ENCODE data around the gene SDF4. TPM values are rescaled to one million over a fixed set of nuclear protein-coding genes. Genes with fewer than 3 reads are reported as not detected.
"Not testable (repeated sequence)": the region's sequence is repeated elsewhere in the genome, so short reads cannot be mapped to it uniquely, and the experiment has no call there.

Gene SDF4
- polyA plus RNA-seq, 3 donors, result 106 to 141 (median 132) TPM

DNA sequence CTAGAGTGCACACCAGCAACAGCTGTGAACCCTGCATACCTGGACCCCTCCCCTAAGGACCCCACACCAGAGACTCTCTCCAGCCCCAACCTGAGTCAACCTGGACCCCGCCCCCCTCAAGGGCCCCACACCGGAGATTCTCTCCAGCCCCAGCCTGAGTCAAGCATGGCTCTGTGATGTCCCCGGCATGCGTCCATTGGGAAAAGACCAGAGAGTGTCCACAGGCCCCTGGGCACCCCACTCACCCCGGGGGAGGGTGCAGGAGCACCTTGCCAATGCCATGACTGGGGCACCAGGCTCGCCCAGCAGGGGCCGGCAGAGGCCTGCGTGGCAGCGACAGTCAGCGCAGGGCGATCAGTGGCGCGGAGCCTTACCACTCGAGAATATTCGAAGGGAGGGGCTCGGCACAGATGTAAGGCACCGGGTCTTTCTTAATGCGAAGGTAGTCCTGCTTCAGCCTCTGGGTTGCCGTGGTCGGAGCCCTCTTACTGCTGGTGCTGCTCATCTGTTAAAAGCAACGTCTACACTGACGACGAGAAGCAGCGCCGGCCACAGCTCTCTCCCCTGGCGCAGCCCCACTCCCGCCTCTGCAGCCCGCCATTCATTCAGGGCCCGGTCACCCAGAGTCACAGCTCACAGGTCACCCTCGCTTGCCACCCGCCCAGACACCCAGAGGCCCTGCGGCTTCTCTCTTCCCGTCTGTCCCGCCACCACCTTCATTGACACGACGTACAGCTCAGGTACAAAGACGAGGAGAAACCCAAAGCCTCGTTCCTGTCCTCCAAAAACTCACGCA lies 35.9 kb upstream of the SDF4 start:
- no peak for DNase-seq (ENCODE audit: extremely low read depth in 1 of 11, low read depth in 9 of 11, low spot score in 4 of 11)

DNA sequence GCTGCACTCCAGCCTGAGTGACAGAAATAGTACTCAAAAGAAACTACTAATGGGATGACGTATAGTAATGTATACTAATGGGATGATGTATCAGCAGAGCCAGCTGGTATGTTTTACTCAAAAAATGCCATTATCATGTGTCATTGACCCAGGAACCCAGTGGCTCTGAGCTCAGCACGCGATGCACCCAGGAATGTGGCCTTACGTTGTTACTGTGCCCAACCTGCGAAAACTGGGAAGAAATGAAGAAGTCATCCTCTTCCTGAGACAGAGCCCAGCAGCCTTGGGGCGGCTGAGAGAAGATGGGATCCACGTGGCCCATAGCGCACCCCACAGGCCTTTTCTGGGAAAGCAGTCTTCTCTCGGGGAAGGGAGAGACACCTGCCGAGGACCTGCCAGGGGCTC lies 33.1 kb upstream of the SDF4 start:
- no peak for DNase-seq (ENCODE audit: extremely low read depth in 1 of 11, low read depth in 9 of 11, low spot score in 4 of 11)

DNA sequence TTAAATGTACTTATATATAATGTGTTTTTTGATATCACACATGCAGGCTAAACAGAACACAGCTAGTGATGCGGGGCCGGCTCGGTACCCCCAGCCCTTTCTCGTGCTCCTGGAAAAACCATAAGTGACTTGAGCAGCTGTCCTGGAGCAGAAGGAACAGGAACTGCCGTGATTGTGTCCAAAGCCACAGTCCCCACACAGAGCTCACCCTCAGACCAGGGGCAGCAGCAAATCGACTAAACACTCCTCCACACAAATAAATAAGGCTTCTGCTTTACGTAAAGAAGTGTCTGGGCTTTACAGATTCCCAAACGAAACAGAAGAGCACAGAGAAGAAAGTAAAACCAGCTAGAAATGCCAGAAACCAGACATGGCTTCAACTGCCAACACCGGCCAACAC lies 32.2 kb upstream of the SDF4 start:
- DNase-seq (ENCODE audit: extremely low read depth in 1 of 11, low read depth in 9 of 11, low spot score in 4 of 11), result no peak

DNA sequence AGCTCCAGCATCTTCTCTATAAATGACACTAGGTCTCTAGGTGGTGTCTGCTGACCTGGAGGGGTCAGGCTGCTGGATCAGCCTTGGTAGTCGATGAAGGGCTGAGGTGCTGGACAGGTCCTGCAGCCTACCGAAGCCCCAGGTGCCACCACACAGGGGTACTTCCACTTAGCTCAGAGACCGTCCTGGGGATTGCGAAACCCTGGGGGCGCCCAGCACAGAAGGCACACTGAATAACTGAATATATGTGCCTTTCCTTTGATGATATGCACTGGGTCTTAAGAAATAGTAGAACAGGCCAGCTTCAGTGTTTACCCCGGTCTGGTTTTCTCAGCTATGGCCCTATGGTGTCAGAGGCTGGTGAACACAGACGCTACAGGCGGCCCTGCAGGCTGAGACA lies 31.0 kb upstream of the SDF4 start:
- no peak for DNase-seq (ENCODE audit: extremely low read depth in 1 of 11, low read depth in 9 of 11, low spot score in 4 of 11)

DNA sequence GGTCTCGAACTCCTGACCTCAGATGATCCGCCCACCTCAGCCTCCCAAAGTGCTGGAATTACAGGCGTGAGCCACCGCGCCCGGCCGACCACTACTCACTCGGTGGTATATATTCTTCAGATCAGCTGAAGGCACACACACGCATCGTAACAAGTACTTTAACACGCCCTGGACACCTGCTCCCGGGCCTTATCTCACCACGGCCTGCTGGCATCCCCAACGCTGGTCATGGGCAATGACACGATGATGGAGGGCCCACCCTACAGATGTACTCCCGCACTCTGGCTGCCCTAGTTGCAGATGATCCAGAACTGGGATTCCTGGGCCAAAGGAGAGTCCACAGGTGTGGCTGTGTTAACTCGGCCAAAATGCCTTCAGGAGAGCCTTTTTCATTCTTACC lies 30.3 kb upstream of the SDF4 start:
- no peak for DNase-seq (ENCODE audit: extremely low read depth in 1 of 11, low read depth in 9 of 11, low spot score in 4 of 11)

DNA sequence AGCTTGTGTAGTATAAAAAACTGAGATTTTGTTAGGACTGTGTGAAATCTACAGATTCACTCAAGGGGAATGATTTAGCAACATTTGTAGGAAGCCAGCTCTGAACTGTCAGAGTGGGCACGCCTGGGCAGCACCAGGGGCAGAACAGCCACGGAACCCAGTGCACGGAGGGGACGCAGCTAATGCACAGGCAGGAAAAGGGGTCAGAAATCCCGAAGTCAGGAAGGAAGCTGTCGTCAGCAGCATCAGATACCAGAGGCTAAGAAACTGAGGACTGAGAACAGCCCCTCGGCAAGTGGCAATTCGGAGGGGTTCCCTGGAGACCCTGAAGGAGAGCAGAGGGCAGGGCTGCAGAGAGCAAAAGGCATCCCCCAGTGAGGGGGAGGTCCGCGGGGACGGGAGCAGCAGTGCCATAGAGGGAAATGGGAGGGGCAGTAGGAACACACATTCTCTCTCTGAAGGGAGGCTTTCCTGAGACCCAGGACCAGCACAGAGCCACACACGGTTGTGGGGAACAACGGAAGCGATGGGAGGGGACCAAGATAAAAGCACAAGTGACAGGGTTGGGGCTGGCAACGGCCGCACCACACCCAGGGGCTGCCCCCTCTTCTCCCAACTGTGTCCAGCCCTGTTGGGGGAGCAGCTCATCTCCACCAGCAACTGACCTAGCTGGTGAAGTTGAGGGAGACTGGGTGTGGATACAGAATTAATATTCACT lies 29.2 kb upstream of the SDF4 start:
- DNase-seq (ENCODE audit: extremely low read depth in 1 of 11, low read depth in 9 of 11, low spot score in 4 of 11), result no peak

DNA sequence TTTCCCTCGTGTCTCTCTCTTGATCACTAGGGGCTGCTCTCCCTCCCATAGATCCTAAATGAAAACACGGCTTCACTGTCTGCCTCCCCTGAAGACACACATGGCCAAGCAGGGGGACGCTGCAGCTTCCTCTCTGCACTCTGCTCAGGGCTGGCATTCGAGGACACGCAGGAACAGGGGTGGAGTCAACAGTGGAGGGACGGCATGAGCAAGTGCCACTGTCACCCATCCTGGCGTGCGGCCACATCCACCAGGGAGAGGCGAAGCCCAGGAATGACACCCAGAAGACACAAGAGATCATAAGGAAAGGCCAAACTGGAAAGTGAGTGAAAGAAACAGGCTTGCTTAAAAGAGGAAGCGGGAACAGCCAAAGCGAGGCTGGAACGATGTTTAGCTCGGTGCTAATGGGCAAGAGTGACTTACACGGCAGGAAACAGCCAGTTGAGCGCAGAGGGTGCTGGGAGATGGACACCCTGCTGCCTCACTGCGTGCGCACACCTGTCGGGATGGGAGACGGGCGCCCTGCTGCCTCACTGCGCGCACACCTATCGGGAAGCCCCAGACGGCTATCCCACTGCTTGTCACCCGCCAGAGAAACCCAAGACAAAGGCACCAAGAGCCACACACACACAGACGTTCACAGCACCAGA lies 28.3 kb upstream of the SDF4 start:
- no peak for DNase-seq (ENCODE audit: extremely low read depth in 1 of 11, low read depth in 9 of 11, low spot score in 4 of 11)

DNA sequence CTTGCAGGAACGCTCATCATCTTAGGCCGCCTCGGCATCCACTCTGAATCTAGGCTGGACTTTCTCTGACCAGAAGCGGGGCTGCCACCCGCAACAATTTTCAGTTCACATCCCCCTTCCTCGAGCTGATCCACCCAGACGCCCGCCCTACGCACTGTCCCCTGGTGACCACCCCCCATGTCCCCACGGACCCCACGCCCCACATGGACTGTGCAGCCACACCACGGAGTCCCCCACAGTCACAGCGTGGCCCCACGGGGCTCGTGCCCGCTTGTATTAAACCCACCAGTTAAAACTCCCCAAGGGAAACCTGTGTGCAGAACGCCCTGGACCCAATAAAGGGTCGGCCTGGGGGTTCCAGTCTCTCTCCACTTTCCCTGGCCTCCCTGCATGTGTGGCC lies 27.7 kb upstream of the SDF4 start:
- no peak for DNase-seq (ENCODE audit: extremely low read depth in 1 of 11, low read depth in 9 of 11, low spot score in 4 of 11)

DNA sequence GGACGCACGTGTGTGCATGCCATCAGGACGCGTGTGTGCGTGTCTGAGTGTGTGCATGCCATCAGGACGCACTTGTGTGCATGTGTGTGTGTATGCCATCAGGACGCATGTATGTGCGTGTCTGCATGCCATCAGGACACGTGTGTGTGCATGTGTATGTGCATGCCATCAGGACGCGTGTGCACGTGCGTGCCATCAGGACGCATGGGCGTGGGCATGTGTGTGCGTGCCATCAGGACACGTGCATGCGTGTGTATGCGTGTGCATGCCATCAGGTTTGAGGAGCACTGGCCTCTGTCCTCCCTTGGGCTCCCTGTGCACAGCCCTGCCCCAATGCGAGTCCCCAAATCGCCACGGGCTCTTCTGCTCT lies 27.3 kb upstream of the SDF4 start:
- no peak for DNase-seq (ENCODE audit: extremely low read depth in 1 of 11, low read depth in 9 of 11, low spot score in 4 of 11)

DNA sequence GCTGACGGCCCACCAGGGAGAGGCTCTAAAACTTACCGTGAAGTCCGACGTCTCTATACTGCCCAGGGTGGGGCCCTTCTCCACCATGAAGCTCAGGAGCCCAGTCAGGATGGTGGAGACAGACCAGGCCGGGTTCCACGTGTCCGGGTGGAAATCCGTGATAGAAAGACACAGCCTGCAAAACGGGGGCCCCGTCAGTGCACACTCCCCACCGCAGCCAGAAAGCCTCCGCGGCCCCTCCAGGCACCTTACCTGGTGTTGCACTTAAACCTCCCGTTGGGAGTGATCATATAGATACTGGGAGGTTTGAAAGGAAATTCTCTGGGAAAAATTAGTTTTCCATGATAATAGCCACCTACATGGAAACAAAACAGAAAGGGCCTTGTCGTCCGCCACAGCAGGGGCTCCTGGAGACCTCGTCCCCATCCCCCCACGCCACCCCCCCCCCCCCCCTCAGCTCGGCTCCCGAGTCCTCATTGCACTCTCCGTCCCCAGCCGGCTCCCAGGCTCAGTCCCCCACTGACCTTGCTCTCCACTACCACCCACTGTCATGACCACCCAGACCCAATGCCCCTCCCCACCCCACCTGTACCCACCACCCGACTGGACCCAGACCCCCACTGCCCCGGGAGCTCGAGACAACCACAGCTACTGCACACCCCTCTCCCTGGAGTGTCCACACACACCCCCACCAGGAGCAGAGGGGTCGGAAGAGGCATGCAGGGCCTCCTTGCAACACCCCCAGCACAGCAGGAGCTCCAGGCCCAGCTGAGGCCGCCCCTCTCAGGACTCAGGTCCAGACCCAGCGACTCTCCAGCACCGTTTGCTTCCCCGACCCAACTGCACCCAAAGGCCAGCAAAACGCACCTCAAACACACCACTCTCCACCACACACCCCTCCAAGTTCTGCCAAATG lies 25.4 kb upstream of the SDF4 start:
- DNase-seq (ENCODE audit: extremely low read depth in 1 of 11, low read depth in 9 of 11, low spot score in 4 of 11), result no peak

DNA sequence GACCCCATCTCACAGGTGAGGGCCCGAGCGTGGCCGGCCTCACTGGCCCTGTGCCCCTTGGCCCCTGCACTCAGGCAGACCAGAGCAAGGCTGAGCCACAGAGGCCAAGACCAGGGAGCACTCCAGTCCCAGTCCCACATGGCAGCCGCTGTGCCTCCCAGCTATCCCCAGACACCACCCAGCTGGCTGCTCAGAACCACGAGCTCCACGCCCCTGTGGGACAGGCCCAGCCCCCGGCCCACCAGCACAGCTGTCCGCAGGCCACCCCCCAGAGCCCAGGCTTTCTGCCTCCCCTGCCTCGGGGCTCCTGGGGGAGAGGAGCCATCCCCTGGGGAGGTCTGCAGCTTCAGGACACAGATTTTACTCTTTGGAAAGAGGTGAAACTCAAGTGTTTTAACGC lies 23.8 kb upstream of the SDF4 start:
- DNase-seq (ENCODE audit: extremely low read depth in 1 of 11, low read depth in 9 of 11, low spot score in 4 of 11), result no peak

DNA sequence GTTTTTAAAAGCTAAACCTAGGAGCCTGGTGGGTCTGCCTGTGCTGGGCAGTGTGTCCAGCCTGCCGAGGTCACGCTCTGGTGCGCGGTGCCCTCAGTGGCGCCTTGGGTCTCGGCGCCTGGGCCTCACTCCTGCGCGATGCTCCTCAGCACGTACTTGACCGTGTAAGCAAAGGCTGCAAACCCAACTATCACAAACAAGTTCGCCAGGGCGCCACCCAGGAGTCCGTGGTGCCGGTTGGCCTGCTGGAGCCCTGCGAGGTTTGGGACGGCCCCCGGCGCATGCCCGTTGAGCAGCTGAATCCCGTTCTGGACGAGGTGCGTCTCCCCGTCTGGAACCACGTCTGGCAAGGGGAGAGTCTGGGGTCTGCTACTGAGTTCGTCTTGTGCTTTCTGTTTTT lies 23.3 kb upstream of the SDF4 start:
- no peak for DNase-seq (ENCODE audit: extremely low read depth in 1 of 11, low read depth in 9 of 11, low spot score in 4 of 11)

DNA sequence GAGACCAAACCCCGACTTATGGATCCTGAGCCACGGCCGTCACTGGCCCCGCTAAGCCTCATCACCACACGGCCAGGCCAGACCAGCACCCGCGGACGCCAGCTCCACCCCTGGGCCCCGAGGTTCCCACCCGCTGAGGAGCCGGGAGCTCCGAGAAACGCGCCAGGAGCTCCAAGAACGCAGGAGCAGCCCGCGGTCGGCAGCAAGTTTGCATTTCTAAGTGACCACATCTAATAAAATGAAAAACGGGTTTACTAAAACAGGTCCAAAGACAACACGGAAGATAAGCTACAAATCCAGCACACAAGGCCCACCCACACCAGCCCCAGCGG lies 22.8 kb upstream of the SDF4 start:
- DNase-seq (ENCODE audit: extremely low read depth in 1 of 11, low read depth in 9 of 11, low spot score in 4 of 11), result no peak

DNA sequence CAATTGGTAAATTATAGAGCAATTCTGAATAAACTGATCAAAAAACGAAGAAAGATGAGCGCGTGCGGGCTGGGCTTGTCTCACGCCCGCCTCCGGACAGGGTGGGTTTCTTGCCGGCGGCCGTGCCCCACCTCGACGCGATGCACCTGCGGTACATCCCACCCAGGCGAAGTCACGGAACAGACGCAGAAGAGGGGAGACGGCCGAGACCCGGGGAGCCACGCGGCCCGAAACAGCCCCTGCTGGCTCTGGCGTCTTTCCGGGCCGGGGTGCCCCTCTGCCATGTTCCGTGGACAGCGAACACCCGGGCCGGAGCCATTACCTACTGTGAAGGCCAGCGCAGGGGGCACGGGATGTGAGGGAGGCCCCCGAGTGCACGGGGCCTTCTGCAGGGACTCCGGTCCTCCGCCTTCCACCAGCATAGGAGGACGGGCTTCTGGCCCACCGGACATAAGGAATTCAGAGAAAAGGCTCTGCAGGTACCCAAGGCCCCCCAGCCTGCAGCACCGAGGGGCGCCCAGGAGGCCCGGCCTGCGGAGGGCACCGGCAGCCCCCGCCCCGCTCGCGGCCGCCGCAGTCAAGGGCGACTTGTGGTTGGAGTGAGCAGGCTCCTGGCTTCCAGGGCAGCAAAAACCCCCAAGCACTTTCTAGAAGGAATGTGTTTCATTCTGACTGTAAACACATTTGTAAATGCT lies 22.3 kb upstream of the SDF4 start:
- DNase-seq (ENCODE audit: extremely low read depth in 1 of 11, low read depth in 9 of 11, low spot score in 4 of 11), result no peak

DNA sequence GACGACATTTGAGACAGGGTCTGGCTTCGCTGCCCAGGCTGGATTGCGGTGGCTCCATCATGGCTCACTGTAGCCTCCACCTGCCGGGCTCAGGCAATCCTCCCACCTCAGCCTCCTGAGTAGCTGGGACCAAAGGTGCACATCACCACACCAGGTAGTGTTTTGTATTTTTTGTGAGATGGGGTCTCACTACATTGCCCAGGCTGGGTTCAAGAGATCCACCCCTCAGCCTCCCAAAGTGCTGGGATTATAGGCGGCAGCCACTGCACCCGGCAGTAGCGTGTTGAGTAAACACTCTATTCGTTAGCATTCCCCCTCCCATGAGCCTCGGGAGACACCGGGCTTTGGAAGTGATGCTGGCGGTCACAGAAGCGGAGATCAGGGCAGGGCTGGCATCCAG lies 21.5 kb upstream of the SDF4 start:
- DNase-seq (ENCODE audit: extremely low read depth in 1 of 11, low read depth in 9 of 11, low spot score in 4 of 11), result no peak

DNA sequence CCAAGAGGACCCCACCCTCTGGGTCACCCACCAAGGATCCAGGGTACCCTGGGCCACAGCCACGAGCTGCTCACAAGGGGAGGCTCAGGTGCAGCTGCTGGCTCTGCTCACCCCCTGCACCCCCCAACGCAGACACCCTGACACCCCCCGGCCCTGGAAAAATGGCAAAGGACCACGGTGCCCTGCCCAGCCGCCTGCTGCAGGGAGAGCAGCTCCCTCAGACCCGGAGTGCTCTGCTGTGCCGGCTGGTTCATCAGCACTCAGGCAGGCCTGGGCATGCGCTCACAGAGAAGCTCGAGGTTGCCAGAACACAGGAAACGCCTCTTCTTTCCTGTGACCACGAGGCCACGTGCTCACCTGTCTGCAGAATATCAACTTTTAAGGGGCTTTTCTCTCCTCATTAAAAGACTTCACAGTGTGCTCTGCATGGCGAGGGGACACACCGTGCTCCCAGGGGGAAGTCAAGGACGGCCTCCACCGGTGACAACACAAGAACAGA lies 19.0 kb upstream of the SDF4 start:
- no peak for DNase-seq (ENCODE audit: extremely low read depth in 1 of 11, low read depth in 9 of 11, low spot score in 4 of 11)

DNA sequence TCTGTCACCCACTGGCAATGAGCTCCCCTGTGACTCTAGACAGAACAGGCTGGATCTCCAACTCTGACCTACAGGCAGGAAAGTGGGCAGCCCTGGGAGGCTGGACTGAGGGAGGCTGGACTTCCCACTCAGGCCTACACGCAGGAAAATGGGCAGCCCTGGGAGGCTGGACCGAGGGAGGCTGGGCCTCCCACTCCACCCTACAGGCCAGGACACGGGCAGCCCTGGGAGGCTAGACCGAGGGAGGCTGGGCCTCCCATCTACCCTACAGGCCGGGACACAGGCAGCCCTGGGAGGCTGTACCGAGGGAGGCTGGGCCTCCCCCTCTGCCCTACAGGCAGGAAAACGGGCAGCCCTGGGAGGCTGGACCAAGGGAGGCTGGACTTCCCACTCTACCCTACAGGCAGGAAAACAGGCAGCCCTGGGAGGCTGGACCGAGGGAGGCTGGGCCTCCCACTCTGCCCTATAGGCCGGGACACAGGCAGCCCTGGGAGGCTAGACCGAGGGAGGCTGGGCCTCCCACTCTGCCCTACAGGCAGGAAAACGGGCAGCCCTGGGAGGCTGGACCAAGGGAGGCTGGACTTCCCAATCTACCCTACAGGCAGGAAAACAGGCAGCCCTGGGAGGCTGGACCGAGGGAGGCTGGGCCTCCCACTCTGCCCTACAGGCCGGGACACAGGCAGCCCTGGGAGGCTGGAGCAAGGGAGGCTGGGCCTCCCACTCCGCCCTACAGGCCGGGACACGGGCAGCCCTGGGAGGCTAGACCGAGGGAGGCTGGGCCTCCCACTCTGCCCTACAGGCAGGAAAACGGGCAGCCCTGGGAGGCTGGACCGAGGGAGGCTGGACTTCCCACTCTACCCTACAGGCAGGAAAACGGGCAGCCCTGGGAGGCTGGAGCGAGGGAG lies 16.5 kb upstream of the SDF4 start:
- DNase-seq (ENCODE audit: extremely low read depth in 1 of 11, low read depth in 9 of 11, low spot score in 4 of 11), result not testable (repeated sequence)
